Lower lobe of right lung (tissue), 2 donors: ENCODE results near the gene TIAM1. TPM values are rescaled to one million over a fixed set of nuclear protein-coding genes. Genes with fewer than 3 reads are reported as not detected.

ENCODE experiments used
- ATAC-seq, 2 donors: fragments of 200-7000 bp; cut with Tn5 transposase; one replicate each; pipeline ENCODE4 v1.9.1; 2020 to 2022; ENCODE audit warnings: mild to moderate bottlenecking in 2 of 2, moderate library complexity in 2 of 2
- DNase-seq: peaks from one replicate; pipeline ENCODE4 v3.0.0-alpha.2; 2020
- H3K27ac ChIP-seq: fragments of 200-600 bp; one replicate; pipeline ENCODE4 v1.8.0; 2022
- H3K27me3 ChIP-seq: fragments of 200-600 bp; one replicate; pipeline ENCODE4 v1.8.0; 2022; ENCODE audit warnings: low read depth
- H3K36me3 ChIP-seq: fragments of 200-600 bp; one replicate; pipeline ENCODE4 v1.8.0; 2022; ENCODE audit warnings: mild to moderate bottlenecking
- H3K4me1 ChIP-seq: fragments of 200-600 bp; one replicate; pipeline ENCODE4 v1.8.0; 2022
- H3K4me3 ChIP-seq: fragments of 200-600 bp; one replicate; pipeline ENCODE4 v1.8.0; 2022; ENCODE audit warnings: mild to moderate bottlenecking
- H3K9me3 ChIP-seq: fragments of 200-600 bp; one replicate; pipeline ENCODE4 v1.8.0; 2022
- intact Hi-C: fragments of 100-400 bp; cut with DNase I; formaldehyde crosslinking; loops from one replicate; pipeline ENCODE4 v1.11.0; 2022
- total RNA-seq: library from RNA; stranded (reverse); fragmentation: NEBNext Ultra II Directional; extraction: Animal tissue kit (Norgen Biotek cat#: 25700); gene quantifications from one replicate; pipeline ENCODE4 v1.2.1, GENCODE V29; 2021
- TF ChIP-seq, protein P1 (sequence below): fragments of 200-600 bp; IDR thresholded peaks from one replicate; pipeline ENCODE4 v1.8.0; 2022; ENCODE audit warnings: antibody characterized with exemption, mild to moderate bottlenecking
- donor health status: DM: no; HTN: yes; CAD: no; lungs with severe emphysema.

The TIAM1 gene
- total RNA-seq, 1 donor from 2014 or later, result 45.5 TPM

DNA sequence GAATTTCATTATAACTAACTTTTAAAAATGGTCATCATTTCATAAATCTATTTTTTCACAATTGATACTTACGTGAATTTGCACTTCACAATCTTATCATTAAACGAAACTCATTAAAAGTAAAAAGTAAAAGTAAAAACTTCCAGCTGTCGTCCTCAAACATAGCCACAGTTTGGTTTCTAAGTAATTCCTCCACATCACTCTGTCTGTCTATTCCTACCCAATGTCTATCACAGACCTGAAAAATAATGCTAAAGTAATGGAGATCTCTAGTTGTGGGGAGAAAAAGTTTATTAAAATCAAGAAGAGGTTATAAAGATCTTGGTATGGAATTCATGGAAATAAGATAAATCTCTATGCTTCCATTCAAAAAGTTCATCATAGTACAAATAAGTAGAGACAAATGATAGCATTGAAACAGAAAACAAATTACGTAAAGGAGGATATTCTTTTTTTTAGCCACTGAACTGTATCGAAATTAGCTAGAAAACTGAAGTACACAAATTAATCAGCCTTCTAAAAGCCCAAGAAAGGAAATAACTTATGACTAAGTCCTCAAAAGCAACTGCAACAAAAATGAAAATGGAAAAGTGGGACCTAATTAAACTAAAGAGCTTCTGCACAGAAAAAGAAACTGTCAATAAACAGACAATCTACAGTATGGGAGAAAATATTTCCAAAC lies 148.6 kb downstream of the TIAM1 start:
- Histone ChIP-seq H3K4me3 (no peak overlapping the region), H3K9me3 (no peaks in the 10 kb centered on the region), H3K36me3 (no peaks in the 10 kb centered on the region), H3K4me1 (peaks cover 8% of the 10 kb centered on the region), H3K27ac (no peak overlapping the region), H3K27me3 (no peaks in the 10 kb centered on the region)
- DNase-seq (no peak), ATAC-seq (no peak)
- intact Hi-C loops, result loop anchor here (10.0 kb wide), 1 partner anchor 409 kb away; no protein-coding TSS in a partner anchor
- TF ChIP-seq, protein P1, sequence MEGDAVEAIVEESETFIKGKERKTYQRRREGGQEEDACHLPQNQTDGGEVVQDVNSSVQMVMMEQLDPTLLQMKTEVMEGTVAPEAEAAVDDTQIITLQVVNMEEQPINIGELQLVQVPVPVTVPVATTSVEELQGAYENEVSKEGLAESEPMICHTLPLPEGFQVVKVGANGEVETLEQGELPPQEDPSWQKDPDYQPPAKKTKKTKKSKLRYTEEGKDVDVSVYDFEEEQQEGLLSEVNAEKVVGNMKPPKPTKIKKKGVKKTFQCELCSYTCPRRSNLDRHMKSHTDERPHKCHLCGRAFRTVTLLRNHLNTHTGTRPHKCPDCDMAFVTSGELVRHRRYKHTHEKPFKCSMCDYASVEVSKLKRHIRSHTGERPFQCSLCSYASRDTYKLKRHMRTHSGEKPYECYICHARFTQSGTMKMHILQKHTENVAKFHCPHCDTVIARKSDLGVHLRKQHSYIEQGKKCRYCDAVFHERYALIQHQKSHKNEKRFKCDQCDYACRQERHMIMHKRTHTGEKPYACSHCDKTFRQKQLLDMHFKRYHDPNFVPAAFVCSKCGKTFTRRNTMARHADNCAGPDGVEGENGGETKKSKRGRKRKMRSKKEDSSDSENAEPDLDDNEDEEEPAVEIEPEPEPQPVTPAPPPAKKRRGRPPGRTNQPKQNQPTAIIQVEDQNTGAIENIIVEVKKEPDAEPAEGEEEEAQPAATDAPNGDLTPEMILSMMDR, result no peak

DNA sequence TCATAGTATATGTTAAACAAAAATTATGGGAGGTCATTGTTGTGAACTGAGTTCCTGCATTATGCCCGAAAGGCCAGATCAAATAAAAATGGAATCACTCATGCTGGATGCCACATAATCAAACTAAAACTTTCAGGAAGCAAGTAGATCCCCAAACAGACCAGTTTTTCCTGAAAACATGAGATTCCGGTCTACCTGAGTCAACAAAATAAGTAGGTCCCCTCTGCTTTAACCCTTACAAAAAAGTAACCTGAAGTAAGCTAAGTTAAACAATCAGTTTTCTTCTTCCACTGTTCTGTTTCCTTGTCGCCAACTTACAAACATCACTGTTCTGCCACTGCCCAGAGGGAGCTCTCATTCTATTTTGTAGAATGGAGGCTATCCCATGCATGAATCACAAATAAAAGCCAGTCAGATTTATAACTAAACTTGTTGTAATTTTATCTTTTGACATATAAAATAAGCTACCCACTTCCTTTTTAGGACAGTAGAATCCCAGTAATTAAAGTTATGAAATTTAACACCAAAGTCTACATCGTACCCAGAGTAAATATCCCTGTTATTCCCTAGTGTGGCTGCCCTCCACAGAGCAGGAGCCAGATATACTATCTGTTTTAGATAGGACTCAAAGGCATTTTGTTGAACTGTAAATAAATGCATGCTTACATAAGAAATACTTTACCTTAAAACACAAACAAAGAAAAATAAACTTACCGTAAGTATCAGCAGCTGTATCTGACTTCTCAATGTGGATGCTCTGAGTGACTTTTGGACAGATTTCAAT lies 149.4 kb downstream of the TIAM1 start:
- no peak overlapping the region for H3K27ac ChIP-seq
- TF ChIP-seq, protein P1, result no peak
- no peaks in the 10 kb centered on the region for H3K36me3 ChIP-seq
- ATAC-seq (no peak), DNase-seq (no peak)
- H3K9me3 ChIP-seq, result no peaks in the 10 kb centered on the region
- H3K4me1 ChIP-seq, result peaks cover 2% of the 10 kb centered on the region
- intact Hi-C loops, result loop anchor here (10.0 kb wide), 1 partner anchor 410 kb away; no protein-coding TSS in a partner anchor
- no peaks in the 10 kb centered on the region for H3K27me3 ChIP-seq
- no peak overlapping the region for H3K4me3 ChIP-seq

DNA sequence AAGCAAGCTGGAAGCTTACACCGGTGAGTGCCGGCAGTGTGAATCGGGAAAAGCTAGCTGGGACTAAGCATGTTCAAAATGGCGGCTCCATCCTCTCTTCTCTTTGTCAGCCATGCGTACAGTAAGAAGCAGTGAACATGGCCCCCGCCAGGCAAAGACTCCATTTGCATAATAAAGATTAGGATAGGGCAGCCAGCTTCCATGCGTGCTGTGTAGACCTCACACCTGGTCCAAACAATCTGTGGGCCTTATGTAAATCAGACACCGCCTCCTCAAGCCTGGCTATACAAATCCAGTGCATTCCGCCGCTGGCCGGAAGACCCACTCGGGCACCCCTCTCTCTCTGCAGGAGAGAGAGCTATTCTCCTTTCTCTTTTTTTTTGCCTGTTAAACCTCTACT lies 150.3 kb downstream of the TIAM1 start:
- no peaks in the 10 kb centered on the region for H3K9me3 ChIP-seq
- intact Hi-C loops, result loop anchor here (10.0 kb wide), 1 partner anchor 411 kb away; no protein-coding TSS in a partner anchor
- H3K4me3 ChIP-seq, result no peak overlapping the region
- H3K4me1 ChIP-seq, result no peaks in the 10 kb centered on the region
- no peak for DNase-seq
- H3K27ac ChIP-seq, result no peak overlapping the region
- no peaks in the 10 kb centered on the region for H3K36me3 ChIP-seq
- no peak for ATAC-seq
- H3K27me3 ChIP-seq, result no peaks in the 10 kb centered on the region
- TF ChIP-seq, protein P1, result no peak

DNA sequence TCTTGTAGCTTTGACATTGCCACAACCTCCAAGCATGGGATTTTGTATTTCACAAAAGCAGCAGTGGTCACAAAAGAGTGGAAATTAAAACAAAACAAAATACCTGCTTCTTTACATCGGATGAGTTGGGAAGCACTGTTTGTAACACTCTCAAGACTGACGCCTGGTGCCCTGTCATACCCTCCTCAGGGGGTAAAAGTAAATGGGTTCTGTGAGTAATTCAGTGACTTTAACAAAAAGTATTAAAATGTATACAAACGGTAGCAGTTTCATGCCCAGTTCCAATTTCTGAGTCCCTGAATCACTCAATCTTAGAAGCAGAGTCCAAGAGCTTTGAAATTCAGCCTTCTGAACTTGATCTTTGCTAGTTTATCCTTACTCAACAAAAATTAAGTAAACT lies 152.5 kb downstream of the TIAM1 start:
- Histone ChIP-seq H3K4me1 (no peaks in the 10 kb centered on the region), H3K9me3 (no peaks in the 10 kb centered on the region), H3K4me3 (no peak overlapping the region), H3K27me3 (no peaks in the 10 kb centered on the region), H3K36me3 (no peaks in the 10 kb centered on the region), H3K27ac (no peak overlapping the region)
- DNase-seq (no peak), ATAC-seq (no peak)
- intact Hi-C loops, result loop anchor here (10.0 kb wide), 1 partner anchor 413 kb away; no protein-coding TSS in a partner anchor
- TF ChIP-seq, protein P1, result no peak

DNA sequence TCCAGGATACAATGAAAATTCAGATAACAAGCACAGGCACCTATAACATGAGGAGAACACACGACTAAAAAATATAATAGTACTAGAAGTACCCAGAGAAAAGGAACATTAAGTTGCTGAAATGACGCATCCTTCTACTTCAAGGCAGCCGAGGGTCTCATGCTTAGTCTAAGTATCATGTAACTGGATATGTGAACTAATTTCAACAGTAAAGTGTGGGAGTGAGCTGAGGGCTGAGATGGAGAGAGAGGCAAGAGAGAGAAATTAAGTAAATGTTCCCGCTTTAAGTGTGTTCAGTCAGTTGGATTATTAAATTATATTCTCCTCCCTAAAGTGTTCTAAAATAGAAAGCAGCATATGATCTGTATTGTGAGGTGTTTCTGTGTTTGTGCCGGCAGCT lies 153.5 kb downstream of the TIAM1 start:
- DNase-seq (no peak), ATAC-seq (no peak)
- H3K27ac ChIP-seq, result no peak overlapping the region
- intact Hi-C loops, result loop anchor here (10.0 kb wide), 1 partner anchor 414 kb away; no protein-coding TSS in a partner anchor
- TF ChIP-seq, protein P1, result no peak
- no peaks in the 10 kb centered on the region for H3K9me3 ChIP-seq
- H3K36me3 ChIP-seq, result no peaks in the 10 kb centered on the region
- H3K4me1 ChIP-seq, result no peaks in the 10 kb centered on the region
- H3K27me3 ChIP-seq, result no peaks in the 10 kb centered on the region
- H3K4me3 ChIP-seq, result no peak overlapping the region
